ENCODE measurements around the gene MRPL36.

DNA sequence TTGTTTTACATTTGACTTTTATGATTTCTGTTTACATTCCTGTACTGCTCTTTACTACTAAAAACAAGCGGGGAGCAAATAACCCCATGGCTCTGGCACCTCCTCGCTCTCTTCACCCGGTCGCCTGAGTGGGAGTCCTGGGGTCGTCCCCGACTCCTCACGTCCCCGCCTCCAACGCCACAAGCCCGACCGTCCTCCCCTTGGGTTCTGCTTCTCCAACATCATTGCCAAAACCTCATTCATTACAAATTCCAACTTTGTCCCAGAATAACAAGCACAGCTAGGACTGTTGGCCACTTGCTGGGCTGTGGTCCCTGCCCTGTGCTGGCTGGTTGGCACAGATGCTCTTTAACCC, 35.1 kb downstream of the MRPL36 start:
- TF ChIP-seq, protein P1, sequence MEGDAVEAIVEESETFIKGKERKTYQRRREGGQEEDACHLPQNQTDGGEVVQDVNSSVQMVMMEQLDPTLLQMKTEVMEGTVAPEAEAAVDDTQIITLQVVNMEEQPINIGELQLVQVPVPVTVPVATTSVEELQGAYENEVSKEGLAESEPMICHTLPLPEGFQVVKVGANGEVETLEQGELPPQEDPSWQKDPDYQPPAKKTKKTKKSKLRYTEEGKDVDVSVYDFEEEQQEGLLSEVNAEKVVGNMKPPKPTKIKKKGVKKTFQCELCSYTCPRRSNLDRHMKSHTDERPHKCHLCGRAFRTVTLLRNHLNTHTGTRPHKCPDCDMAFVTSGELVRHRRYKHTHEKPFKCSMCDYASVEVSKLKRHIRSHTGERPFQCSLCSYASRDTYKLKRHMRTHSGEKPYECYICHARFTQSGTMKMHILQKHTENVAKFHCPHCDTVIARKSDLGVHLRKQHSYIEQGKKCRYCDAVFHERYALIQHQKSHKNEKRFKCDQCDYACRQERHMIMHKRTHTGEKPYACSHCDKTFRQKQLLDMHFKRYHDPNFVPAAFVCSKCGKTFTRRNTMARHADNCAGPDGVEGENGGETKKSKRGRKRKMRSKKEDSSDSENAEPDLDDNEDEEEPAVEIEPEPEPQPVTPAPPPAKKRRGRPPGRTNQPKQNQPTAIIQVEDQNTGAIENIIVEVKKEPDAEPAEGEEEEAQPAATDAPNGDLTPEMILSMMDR (IDR thresholded peaks at IDR 0.05): no peak
- TF ChIP-seq EP300 (IDR thresholded peaks at IDR 0.05) (no peak), POLR2A (IDR thresholded peaks at IDR 0.05) (no peak)
